GM19463 (cell line): ENCODE measurements around the gene SLC39A10.

Source experiments
- ATAC-seq: cut with Tn5 transposase; IDR thresholded peaks from one replicate; pipeline ENCODE4 v1.9.1; 2021; ENCODE audit warnings: mild to moderate bottlenecking, moderate library complexity; ENCODE audit not compliant: unreplicated experiment

SLC39A10 gene

GRCh38 chr2:195722075-195722474 is 65.0 kb downstream of the SLC39A10 start:
- no peak for ATAC-seq

DNA sequence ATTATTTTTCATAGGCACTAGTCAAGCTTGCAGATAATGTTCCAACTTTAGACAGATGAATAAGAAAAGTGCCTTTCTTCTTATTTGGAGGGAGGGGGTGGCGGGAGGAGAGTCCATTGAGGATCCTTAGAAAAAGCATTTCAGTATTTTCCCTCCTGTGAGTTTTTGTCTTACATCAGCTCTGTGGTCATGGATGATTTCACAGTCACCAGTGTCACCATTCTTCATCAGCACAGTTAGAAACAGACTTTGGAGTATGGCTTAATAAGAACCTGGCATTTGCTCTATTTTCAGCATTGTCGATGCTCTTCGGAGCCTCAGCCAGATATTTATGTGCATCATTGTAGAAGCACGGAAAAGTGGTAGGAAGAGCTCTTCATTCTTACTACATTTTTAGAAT is 70.1 kb downstream of the SLC39A10 start:
- no peak for ATAC-seq

GRCh38 chr2:195730912-195731311 is 73.9 kb downstream of the SLC39A10 start:
- ATAC-seq, result no peak

DNA sequence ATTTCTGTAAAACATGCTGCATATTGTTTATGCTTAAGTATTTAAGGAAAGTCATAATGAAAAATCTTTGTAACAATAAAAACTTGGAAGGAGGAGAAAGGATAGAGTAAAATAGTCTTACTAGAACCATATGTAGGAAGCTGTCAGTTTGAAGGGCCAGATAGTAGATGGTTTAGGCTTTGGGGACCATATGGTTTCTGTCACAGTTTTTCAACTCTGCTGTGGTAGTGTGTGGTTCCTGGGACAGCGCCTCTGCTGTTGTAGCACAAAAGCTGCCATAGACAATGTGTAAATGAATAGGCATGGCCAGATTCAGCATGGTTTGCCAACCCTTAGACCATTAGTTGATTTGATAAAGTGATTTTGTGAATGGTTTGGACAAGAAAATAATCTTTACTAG is 75.5 kb downstream of the SLC39A10 start:
- ATAC-seq, result no peak

DNA sequence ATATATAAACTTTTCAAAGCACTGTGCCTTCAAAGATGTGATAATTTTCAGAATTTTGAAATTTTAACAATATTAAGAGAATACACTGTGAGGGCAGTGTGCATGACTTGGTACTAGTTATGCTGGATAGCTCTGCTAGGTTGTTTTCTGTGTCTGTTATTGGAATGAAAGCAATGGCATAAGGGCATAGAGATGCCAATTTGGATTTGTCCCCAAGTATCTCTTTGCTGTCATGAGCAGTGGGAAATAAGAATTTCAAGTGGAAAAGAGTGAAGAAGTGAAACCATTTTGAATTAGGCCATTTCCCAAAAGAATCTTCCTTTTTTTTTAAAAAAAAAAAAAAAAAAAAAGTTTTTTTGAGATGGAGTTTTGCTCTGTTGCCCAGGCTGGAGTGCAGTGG is 76.8 kb downstream of the SLC39A10 start:
- ATAC-seq, result no peak

DNA sequence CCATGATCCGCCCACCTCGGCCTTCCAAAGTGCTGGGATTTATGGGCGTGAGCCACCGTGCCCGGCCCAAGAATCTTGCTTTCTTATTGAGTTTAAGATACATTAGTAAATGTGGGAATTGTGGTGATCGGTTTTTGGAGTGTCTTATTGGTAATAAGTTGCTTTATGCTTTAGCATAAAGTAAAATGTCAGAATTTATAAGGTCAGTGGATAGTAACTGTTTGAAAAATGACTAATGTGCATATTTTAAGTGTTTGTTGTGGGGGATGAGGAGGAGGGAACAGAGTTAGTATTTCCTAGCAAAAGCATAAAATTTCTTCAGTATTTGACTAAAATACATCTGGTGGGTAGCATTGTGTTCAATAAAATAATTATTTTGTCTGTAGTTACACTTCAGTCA is 77.4 kb downstream of the SLC39A10 start:
- ATAC-seq, result no peak

DNA sequence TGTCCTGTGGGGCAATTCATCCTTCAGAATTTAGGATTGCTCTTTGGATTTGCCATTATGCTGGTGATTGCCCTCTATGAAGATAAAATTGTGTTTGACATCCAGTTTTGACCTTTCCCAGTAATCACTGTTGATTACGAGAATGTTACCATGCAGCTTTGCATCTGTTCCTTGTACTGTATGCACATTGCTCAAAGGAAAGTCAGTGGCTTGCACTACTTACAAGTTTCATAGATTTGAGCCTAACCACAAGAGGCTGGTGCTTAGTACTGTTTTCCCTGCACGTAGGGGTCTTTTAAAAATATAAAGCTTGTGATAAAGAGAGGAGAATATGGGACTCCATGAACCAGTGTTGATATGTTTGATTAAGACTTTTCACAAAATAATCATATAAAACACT is 77.9 kb downstream of the SLC39A10 start:
- ATAC-seq, result no peak

GRCh38 chr2:195735347-195735746 is 78.3 kb downstream of the SLC39A10 start:
- no peak for ATAC-seq

DNA sequence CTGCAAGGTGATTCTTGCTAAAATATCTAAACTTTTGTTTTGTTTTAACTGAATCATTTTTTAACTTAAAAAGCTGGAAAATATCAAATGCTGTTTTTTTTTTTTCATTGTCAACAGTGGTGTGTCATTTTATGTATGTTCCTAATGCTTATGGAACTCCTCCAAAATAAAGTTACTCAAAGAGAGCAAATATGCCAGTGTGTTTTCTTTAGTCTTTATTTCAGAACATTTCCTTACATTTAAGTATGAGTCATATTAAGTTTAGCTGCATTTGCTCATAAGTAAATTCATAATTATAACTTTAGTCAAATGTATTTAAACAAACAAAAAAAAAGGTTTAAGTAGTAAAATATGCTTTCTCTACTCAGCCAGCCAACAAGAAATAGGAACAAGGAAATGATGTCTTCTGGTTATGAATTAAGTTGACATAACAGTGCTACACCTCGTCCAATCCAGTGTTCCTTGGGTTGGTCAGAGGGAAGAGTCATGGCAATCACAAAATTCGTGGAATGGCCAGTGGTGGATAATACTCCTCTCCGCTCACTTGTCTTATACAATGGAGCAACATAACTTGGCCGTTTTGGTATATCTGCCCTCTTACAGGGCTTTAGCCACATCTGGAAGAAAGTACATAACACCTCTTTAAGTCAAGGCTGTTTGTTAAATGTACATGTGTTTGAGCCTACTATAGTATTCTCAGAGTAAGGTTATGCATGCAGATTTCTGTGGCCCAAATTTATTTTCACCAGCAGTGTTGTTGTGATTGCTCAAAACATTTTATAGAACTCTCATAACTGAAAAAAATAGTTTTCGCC is 80.7 kb downstream of the SLC39A10 start:
- no peak for ATAC-seq

DNA sequence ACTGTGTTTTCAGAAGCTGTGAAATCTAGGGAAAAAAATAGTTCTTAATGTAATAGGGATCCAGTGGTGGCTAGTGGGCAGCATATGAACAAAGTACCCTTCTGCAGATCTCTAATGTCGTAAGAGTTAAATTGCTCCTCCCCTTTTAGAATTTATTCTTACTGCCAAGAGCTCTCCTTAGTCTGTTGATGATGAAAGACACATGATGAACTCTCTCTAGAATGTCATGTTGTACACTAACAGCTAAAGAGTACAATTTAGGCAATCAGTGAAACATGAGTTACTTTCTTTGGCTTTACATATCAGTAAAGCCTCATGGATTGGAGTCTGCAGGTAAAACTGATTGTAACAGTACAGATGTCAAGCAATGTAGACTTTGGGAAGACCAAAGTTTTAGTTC is 84.2 kb downstream of the SLC39A10 start:
- no peak for ATAC-seq

GRCh38 chr2:195756218-195756942 is 99.4 kb downstream of the SLC39A10 start:
- ATAC-seq, result no peak

GRCh38 chr2:195758846-195759245 is 101.8 kb downstream of the SLC39A10 start:
- no peak for ATAC-seq

DNA sequence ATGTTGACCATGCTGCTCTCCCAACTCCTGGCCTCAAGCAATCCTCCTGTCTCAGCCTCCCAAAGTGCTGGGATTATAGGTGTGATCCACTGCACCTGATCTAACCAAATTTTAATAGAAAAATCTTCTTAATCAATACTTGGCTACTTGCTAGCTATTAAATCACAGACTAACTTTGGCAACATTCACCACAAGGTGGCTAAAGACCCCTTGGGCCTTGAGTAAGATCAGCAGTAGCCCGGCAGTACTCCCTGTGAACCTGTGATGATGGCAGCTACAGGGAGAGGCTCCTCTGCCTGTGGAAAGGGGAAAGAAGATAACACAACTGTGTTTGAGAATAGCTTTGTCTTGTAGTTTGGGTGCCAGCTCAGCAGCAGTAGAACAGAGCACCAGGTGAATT is 102.9 kb downstream of the SLC39A10 start:
- no peak for ATAC-seq

DNA sequence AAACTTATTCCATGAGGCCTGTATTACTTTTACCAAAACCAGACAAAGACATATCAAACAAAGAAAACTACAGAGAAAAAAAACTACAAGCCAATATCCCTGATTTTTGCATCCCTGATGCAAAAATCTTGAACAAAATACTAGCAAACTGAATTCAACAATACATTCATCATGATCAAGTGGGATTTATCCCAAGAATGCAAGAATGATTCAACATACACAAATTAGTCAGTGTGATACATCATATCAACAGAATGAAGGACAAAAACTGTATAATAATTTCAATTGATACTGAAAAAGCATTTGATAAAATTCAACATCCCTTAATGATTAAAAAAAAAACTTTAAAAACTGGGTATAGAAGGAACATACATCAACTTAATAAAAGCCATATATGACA is 106.8 kb downstream of the SLC39A10 start:
- ATAC-seq, result no peak

- no peak for ATAC-seq
Measured at GRCh38 chr2:195766691-195767090, 109.7 kb downstream of the SLC39A10 start.

DNA sequence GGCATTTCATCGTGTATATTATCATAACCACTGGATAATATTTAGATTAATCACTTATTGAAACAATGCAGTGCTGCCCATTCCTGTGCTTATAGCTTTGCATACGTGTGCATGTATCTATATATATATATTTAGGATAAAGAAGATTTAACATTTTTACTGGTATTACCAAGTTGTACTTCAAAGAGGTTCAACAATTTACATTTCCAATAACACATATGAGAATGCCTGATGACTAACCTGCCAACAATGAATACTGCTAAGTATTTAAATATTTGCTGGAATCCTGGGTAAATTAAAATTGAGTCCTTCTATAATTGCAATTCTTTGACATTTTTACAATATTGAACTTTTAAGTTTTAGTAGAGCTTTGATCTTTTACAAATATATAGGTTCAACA is 111.4 kb downstream of the SLC39A10 start:
- no peak for ATAC-seq

DNA sequence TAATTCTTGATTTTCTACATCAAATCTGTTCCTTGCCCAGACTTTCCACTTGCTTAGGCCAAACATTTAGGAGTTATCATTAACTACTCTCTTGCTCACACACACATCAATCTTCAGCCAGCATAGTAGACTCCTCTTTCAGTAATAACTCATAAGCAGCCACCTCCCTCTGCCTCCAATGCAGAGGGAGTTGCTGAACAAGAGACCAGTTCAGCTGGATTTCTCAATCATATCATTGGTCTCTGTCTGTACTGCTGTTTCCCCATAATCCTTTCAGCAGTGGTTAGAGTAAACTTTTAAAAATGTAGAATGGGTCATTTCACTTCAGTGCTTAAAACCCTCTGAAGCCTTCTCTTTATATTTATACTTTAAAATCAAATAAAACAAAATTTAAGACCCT is 112.9 kb downstream of the SLC39A10 start:
- ATAC-seq, result no peak

GRCh38 chr2:195779491-195779890 is 122.5 kb downstream of the SLC39A10 start:
- ATAC-seq, result no peak

DNA sequence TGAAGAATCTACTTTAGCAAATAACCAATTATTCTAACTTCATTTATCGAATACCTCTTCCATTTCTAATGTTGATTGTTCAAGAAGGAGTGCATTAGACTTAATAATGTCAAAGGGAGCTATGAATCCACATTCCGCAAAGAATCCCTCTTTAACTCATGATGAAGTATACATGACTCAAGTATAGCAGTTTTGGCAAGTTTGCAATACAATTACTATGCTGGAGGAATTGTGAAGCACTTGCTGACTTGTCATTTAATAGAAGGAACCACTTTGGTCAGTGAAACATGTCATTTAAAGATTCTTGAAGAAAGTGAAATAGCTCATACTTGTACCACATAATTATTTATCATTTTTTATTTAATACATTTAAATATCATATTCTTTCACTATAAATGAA is 125.1 kb downstream of the SLC39A10 start:
- no peak for ATAC-seq
